Measurements from ENCODE around the gene FNBP1L.

GRCh38 chr1:93426181-93426580, 21.7 kb upstream of the FNBP1L start:
- TF ChIP-seq CTCF (optimal IDR thresholded peaks at IDR 0.05 in 1 of 3, IDR thresholded peaks at IDR 0.05 in 1 of 3, conservative IDR thresholded peaks at IDR 0.05 in 1 of 3; ENCODE audit: extremely low read depth in 1 of 3, insufficient read depth in 2 of 3, low read length in 3 of 3) (no peak), EZH2 (IDR thresholded peaks at IDR 0.05; ENCODE audit: low read length) (no peak)
